ENCODE results near the gene MRPS14. TPM values are rescaled to one million over a fixed set of nuclear protein-coding genes. Genes with fewer than 3 reads are reported as not detected.

The MRPS14 gene
- polyA plus RNA-seq, 1 of the 3 experiments (the other 2 are of a cell fraction) = 18.2 TPM

GRCh38 chr1:174999216-174999935 lies 23.8 kb downstream of the MRPS14 start:
- Histone ChIP-seq H3K4me3 (ENCODE audit: low read depth in 2 of 2, low read length in 1 of 2) (peak overlapping the region; percentile 91 to 100), H3K36me3 (replicated peaks in 1 of 2; ENCODE audit: control insufficient read depth in 1 of 2, insufficient read depth in 2 of 2, low read length in 1 of 2) (peaks cover 0 to 4% of the 10 kb centered on the region in 2 experiments), H3K27me3 (ENCODE audit: insufficient read depth) (no peaks in the 10 kb centered on the region), H2AFZ (ENCODE audit: low read depth) (peak overlapping the region; percentile 85), H3K27ac (ENCODE audit: low read depth in 2 of 2, low read length in 1 of 2) (peak overlapping the region; percentile 98 to 100), H3F3A (replicated peaks; ENCODE audit: insufficient read depth) (peaks cover 4% of the 10 kb centered on the region), H3K9ac (peak overlapping the region; percentile 92), H3K4me1 (ENCODE audit: control insufficient read depth in 1 of 2, insufficient read depth in 2 of 2, low read depth in 1 of 2, low read length in 1 of 2) (peaks cover 0 to 9% of the 10 kb centered on the region in 2 experiments; a peak in 3 of 4 replicates), H3K9me2 (no peaks in the 10 kb centered on the region), H3K9me3 (no peaks in the 10 kb centered on the region), H4K20me1 (ENCODE audit: insufficient read depth) (peaks cover 7% of the 10 kb centered on the region; the same call in 1 of the 2 replicates), H3K4me2 (peak overlapping the region; percentile 79), H3K79me2 (ENCODE audit: insufficient read depth) (peaks cover 44% of the 10 kb centered on the region)
- CTCF ChIA-PET = interaction anchor here (0.6 to 2.8 kb wide), 21 partner anchors 10 to 827 kb away, joined by 3 to 11 read pairs (median 4); no protein-coding TSS in a partner anchor
- POLR2A ChIA-PET = interaction anchor here (0.6 to 2.8 kb wide), 15 partner anchors 10 to 1523 kb away, joined by 3 to 54 read pairs (median 3); partner anchors contain the start of gene MRPS14
- DNase-seq = peak; percentile 95
- WGBS (ENCODE audit: low lambda C conversion rate) = 1% methylated on average over 50 of the region's 58 CpGs
- TF ChIP-seq RAD21 (IDR thresholded peaks at IDR 0.05; ENCODE audit: low read length) = no peak
- 0 out of 2 replicates have a peak, but pooled peaks have one; percentile 8 for TF ChIP-seq FOXJ3 (CRISPR knock-in tag; IDR thresholded peaks at IDR 0.05)
- no peak for TF ChIP-seq MEF2A (IDR thresholded peaks at IDR 0.05; ENCODE audit: borderline replicate concordance, low read depth)
- TF ChIP-seq MAX (IDR thresholded peaks at IDR 0.05; ENCODE audit: low read depth) = peak; percentile 91
- peak; percentile 71 for TF ChIP-seq USF2 (IDR thresholded peaks at IDR 0.05; ENCODE audit: borderline replicate concordance, low read depth, low read length)
- peak; percentile 93 for TF ChIP-seq USF1 (IDR thresholded peaks at IDR 0.05; ENCODE audit: borderline replicate concordance, low read depth)
- peak; percentile 92 for TF ChIP-seq ELF1 (IDR thresholded peaks at IDR 0.05)
- TF ChIP-seq ZBTB33 (IDR thresholded peaks at IDR 0.05; ENCODE audit: borderline replicate concordance, low read depth) = peak; percentile 94
- peak; percentile 5; the same call in 1 of the 2 replicates for TF ChIP-seq FOSL2 (IDR thresholded peaks at IDR 0.05; ENCODE audit: borderline replicate concordance, low read depth)
- peak; percentile 39; the same call in 1 of the 2 replicates for TF ChIP-seq REST (IDR thresholded peaks at IDR 0.05; ENCODE audit: low read depth, low read length)
- peak; percentile 98 for TF ChIP-seq NRF1 (IDR thresholded peaks at IDR 0.05; ENCODE audit: low read depth, low read length)
- TF ChIP-seq RCOR1 (IDR thresholded peaks at IDR 0.05; ENCODE audit: low read length) = peak; percentile 20
- peak; percentile 61; the same call in 1 of the 2 replicates for TF ChIP-seq MXI1 (IDR thresholded peaks at IDR 0.05; ENCODE audit: low read depth, low read length)
- peak; percentile 96 for TF ChIP-seq YY1 (IDR thresholded peaks at IDR 0.05; ENCODE audit: low read depth)
- TF ChIP-seq JUND (IDR thresholded peaks at IDR 0.05) = no peak
- TF ChIP-seq CHD2 (IDR thresholded peaks at IDR 0.05; ENCODE audit: low read length, partially characterized antibody) = peak; percentile 99
- no peak for TF ChIP-seq SIN3A (IDR thresholded peaks at IDR 0.05; ENCODE audit: borderline replicate concordance, low read depth, low read length)
- no peak for TF ChIP-seq GATA2 (CRISPR knock-in tag; IDR thresholded peaks at IDR 0.05)
- TF ChIP-seq PBX3 (IDR thresholded peaks at IDR 0.05) = no peak; the same call in 1 of the 2 replicates
- no peak for TF ChIP-seq FOXM1 (IDR thresholded peaks at IDR 0.05; ENCODE audit: low read depth)
- no peak for TF ChIP-seq IRF3 (IDR thresholded peaks at IDR 0.05; ENCODE audit: low read depth, low read length)
- TF ChIP-seq RFX5 (IDR thresholded peaks at IDR 0.05; ENCODE audit: low read length) = no peak; the same call in 1 of the 2 replicates
- TF ChIP-seq TCF12 (IDR thresholded peaks at IDR 0.05) = no peak; the same call in 1 of the 2 replicates
